NCI-H446 (cell line): ENCODE measurements around the gene DNAH7.
"Not testable (repeated sequence)": the region's sequence is repeated elsewhere in the genome, so short reads cannot be mapped to it uniquely, and the experiment has no call there.

Experiments used
- DNase-seq, 2 experiments: peaks; one replicate each; lab custom pipeline; 2025; lab: John Stamatoyannopoulos, UW

DNAH7 gene

GRCh38 chr2:196068271-196069209 lies at the start of gene DNAH7:
Gene DNAH7 (minus strand): TSS chr2:196068837. CDS start chr2:196068711, 126 bp downstream.
- peak; percentile 35 to 67 for DNase-seq

GRCh38 chr2:196117214-196117705 lies 48.6 kb upstream of the DNAH7 start:
- no peak for DNase-seq

- no peak for DNase-seq
Measured at GRCh38 chr2:196113061-196113974, 44.7 kb upstream of the DNAH7 start.

- DNase-seq, result no peak
Measured at GRCh38 chr2:196112418-196113034, 43.9 kb upstream of the DNAH7 start.

GRCh38 chr2:196108604-196109003 lies 40.0 kb upstream of the DNAH7 start:
- no peak for DNase-seq

GRCh38 chr2:196105951-196106350 lies 37.3 kb upstream of the DNAH7 start:
- DNase-seq, result no peak

- DNase-seq, result no peak
Measured at GRCh38 chr2:196104066-196104465, 35.4 kb upstream of the DNAH7 start.

GRCh38 chr2:196103626-196104025 lies 35.0 kb upstream of the DNAH7 start:
- no peak for DNase-seq

- no peak for DNase-seq
Measured at GRCh38 chr2:196101325-196101991, 32.8 kb upstream of the DNAH7 start.

- no peak for DNase-seq
Measured at GRCh38 chr2:196099916-196100315, 31.3 kb upstream of the DNAH7 start.

GRCh38 chr2:196097864-196098660 lies 29.4 kb upstream of the DNAH7 start:
- no peak for DNase-seq

GRCh38 chr2:196096982-196097745 lies 28.5 kb upstream of the DNAH7 start:
- no peak for DNase-seq

GRCh38 chr2:196096264-196096663 lies 27.6 kb upstream of the DNAH7 start:
- no peak for DNase-seq

- DNase-seq, result not testable (repeated sequence)
Measured at GRCh38 chr2:196089448-196089847, 20.8 kb upstream of the DNAH7 start.

GRCh38 chr2:196088203-196088602 lies 19.6 kb upstream of the DNAH7 start:
- DNase-seq, result no peak

GRCh38 chr2:196086517-196087368 lies 18.1 kb upstream of the DNAH7 start:
- DNase-seq, result no peak

GRCh38 chr2:196083601-196084000 lies 15.0 kb upstream of the DNAH7 start:
- DNase-seq, result no peak

- DNase-seq, result no peak
Measured at GRCh38 chr2:196080526-196080925, 11.9 kb upstream of the DNAH7 start.

GRCh38 chr2:196079052-196079451 lies 10.4 kb upstream of the DNAH7 start:
- no peak for DNase-seq
